GM23338 (cell line): Measurements from ENCODE around the gene DGLUCY. TPM values are rescaled to one million over a fixed set of nuclear protein-coding genes. Genes with fewer than 3 reads are reported as not detected.

Experiments
- ATAC-seq: fragments of 200-7000 bp; cut with Tn5 transposase; 3 replicates; pipeline ENCODE4 v1.9.1; 2020
- DNase-seq: peaks from one replicate; pipeline ENCODE4 v3.0.0-alpha.2; 2015; ENCODE audit warnings: low spot score
- H2AFZ ChIP-seq: fragments of 200-600 bp; sonication (generic); 2 replicates; pipeline ENCODE4 v1.8.0; 2016; ENCODE audit warnings: antibody characterized with exemption, mild to moderate bottlenecking, moderate library complexity
- H3F3A ChIP-seq: fragments of 200-600 bp; sonication (generic); replicated peaks from 2 replicates; pipeline ENCODE4 v1.8.0; 2017; ENCODE audit warnings: antibody characterized with exemption, mixed run types, low read depth
- H3K27ac ChIP-seq: fragments of 200-600 bp; sonication (generic); 2 replicates; pipeline ENCODE4 v1.6.1; 2016; ENCODE audit warnings: low read depth
- H3K27me3 ChIP-seq: fragments of 200-600 bp; sonication (generic); 2 replicates; pipeline ENCODE4 v1.8.0; 2016; ENCODE audit warnings: mild to moderate bottlenecking, mixed run types, moderate library complexity; ENCODE audit not compliant: insufficient read depth
- H3K36me3 ChIP-seq: fragments of 200-600 bp; sonication (generic); 2 replicates; pipeline ENCODE4 v1.8.0; 2016; ENCODE audit warnings: mild to moderate bottlenecking; ENCODE audit not compliant: insufficient read depth
- H3K4me1 ChIP-seq: fragments of 200-600 bp; sonication (generic); 2 replicates; pipeline ENCODE4 v1.8.0; 2016; ENCODE audit warnings: mild to moderate bottlenecking, moderate library complexity; ENCODE audit not compliant: insufficient read depth
- H3K4me2 ChIP-seq: fragments of 200-600 bp; sonication (generic); 2 replicates; pipeline ENCODE4 v1.7.1; 2017; ENCODE audit warnings: mixed run types
- H3K4me3 ChIP-seq: fragments of 200-600 bp; sonication (generic); 2 replicates; pipeline ENCODE4 v1.6.1; 2016; ENCODE audit warnings: mixed run types
- H3K79me2 ChIP-seq: fragments of 200-600 bp; sonication (generic); replicated peaks from 2 replicates; pipeline ENCODE4 v1.8.0; 2017; ENCODE audit warnings: mild to moderate bottlenecking; ENCODE audit not compliant: insufficient read depth
- H3K9me2 ChIP-seq: fragments of 200-600 bp; sonication (generic); 2 replicates; pipeline ENCODE4 v1.8.0; 2017; ENCODE audit not compliant: insufficient read depth
- H4K20me1 ChIP-seq: fragments of 200-600 bp; sonication (generic); replicated peaks from 2 replicates; pipeline ENCODE4 v1.8.0; 2017; ENCODE audit warnings: mild to moderate bottlenecking; ENCODE audit not compliant: insufficient read depth
- H3K27ac Mint-ChIP-seq: 2 replicates; pipeline ENCODE4 v1.8.0; 2020; ENCODE audit warnings: inconsistent platforms, mild to moderate bottlenecking, moderate library complexity, mixed read lengths
- H3K27me3 Mint-ChIP-seq: 3 replicates; pipeline ENCODE4 v1.8.0; 2022; ENCODE audit warnings: low read depth, mild to moderate bottlenecking, moderate library complexity, mixed read lengths, inconsistent platforms; ENCODE audit not compliant: insufficient read depth, poor library complexity
- H3K36me3 Mint-ChIP-seq: 3 replicates; pipeline ENCODE4 v1.8.0; 2021; ENCODE audit warnings: low read depth, mild to moderate bottlenecking, inconsistent platforms, moderate library complexity, mixed read lengths
- H3K4me1 Mint-ChIP-seq: 3 replicates; pipeline ENCODE4 v1.8.0; 2020; ENCODE audit warnings: mild to moderate bottlenecking, inconsistent platforms, mixed read lengths
- H3K4me3 Mint-ChIP-seq: 3 replicates; pipeline ENCODE4 v1.8.0; 2021; ENCODE audit warnings: moderate library complexity, mild to moderate bottlenecking, inconsistent platforms, mixed read lengths
- H3K9me3 Mint-ChIP-seq: 3 replicates; pipeline ENCODE4 v1.8.0; 2020; ENCODE audit warnings: moderate library complexity, mild to moderate bottlenecking, inconsistent platforms, mixed read lengths
- CREB1 ChIP-seq: fragments of 250-450 bp; sonication (Bioruptor Pico); IDR thresholded peaks from 2 replicates; pipeline ENCODE4 v1.5.0; 2020; ENCODE audit warnings: low read depth, mild to moderate bottlenecking, moderate library complexity
- CTCF ChIP-seq, 2 experiments: fragments of 200-600 bp in 1 of 2; sonication (generic) in 1 of 2; conservative IDR thresholded peaks; 2 replicates each; pipeline versions ENCODE4 v1.5.1 to v1.6.1; 2016 to 2017; ENCODE audit warnings: antibody characterized with exemption in 2 of 2, low read depth in 2 of 2, mild to moderate bottlenecking in 2 of 2, moderate library complexity in 1 of 2
- EZH2 ChIP-seq: fragments of 200-600 bp; sonication (generic); IDR thresholded peaks from one replicate; pipeline ENCODE4 v1.8.0; 2017; ENCODE audit warnings: antibody characterized with exemption, mild to moderate bottlenecking, low read depth; ENCODE audit not compliant: unreplicated experiment
- EZH2phosphoT487 ChIP-seq: fragments of 200-600 bp; sonication (generic); IDR thresholded peaks from one replicate; pipeline ENCODE4 v1.8.1; 2018; ENCODE audit warnings: antibody characterized with exemption; ENCODE audit not compliant: unreplicated experiment
- JUNB ChIP-seq: IDR thresholded peaks from one replicate; pipeline ENCODE4 v1.6.1; 2016; ENCODE audit warnings: antibody characterized with exemption; ENCODE audit not compliant: unreplicated experiment
- NANOG ChIP-seq: IDR thresholded peaks from 2 replicates; pipeline ENCODE4 v1.6.1; 2016; ENCODE audit warnings: antibody characterized with exemption, borderline replicate concordance
- POLR2AphosphoS5 ChIP-seq: IDR thresholded peaks from 2 replicates; pipeline ENCODE4 v1.6.1; 2016; ENCODE audit warnings: antibody characterized with exemption, low read depth
- STAT1 ChIP-seq: IDR thresholded peaks from one replicate; pipeline ENCODE4 v1.6.1; 2016; ENCODE audit warnings: antibody characterized with exemption; ENCODE audit not compliant: unreplicated experiment
- ZNF114 ChIP-seq: fragments of 250-450 bp; sonication (Bioruptor Pico); IDR thresholded peaks from 2 replicates; pipeline ENCODE4 v1.5.0; 2020; ENCODE audit warnings: mild to moderate bottlenecking, moderate library complexity
- ZNF331 ChIP-seq: fragments of 250-450 bp; sonication (Bioruptor Pico); IDR thresholded peaks from 2 replicates; pipeline ENCODE4 v1.5.0; 2020; ENCODE audit warnings: low read depth, mild to moderate bottlenecking, moderate library complexity
- polyA plus RNA-seq: library from polyadenylated mRNA; unstranded; fragments of >200 nt; fragmentation: Nextera tagmentation; extraction: Ambion mirVana; gene quantifications from 2 replicates; pipeline ENCODE4 v1.2.1, GENCODE V29; 2016
- total RNA-seq: library from RNA; depleted of rRNA; stranded (reverse); fragments of >200 nt; shearing (Covaris generic); gene quantifications from 2 replicates; pipeline ENCODE4 v1.2.3, GENCODE V29; 2014
- TF ChIP-seq, protein P1 (sequence below): IDR thresholded peaks from 2 replicates; pipeline ENCODE4 v1.6.1; 2016; ENCODE audit warnings: antibody characterized with exemption
- TF ChIP-seq, protein P2 (sequence below): IDR thresholded peaks from one replicate; pipeline ENCODE4 v1.6.1; 2018; ENCODE audit warnings: antibody characterized with exemption; ENCODE audit not compliant: unreplicated experiment
- TF ChIP-seq, protein P3 (sequence below): fragments of 250-450 bp; sonication (Bioruptor Pico); IDR thresholded peaks from 2 replicates; pipeline ENCODE4 v1.5.0; 2020; ENCODE audit warnings: mild to moderate bottlenecking, moderate library complexity

Gene DGLUCY
- total and polyA plus RNA-seq, 2 experiments from 2014 or later: 14.6 to 31.6 TPM

DNA sequence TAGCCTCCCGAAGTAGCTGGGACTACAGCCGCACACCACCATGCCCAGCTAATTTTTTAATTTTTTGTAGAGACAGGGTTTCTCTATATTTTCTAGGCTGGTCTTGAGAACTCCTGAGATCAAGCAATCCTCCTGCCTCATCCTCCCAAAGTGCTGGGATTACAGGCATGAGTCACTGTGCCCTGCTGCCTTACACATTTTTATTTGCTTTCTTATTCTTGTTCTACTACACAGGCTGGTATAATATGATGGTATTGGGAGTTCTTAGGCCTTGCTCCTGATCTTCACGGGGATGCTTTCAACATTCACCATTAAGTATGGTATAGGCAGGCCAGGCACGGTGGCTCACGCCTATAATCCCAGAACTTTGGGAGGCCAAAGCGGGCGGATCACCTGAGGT, 21.2 kb downstream of the DGLUCY start:
- H4K20me1 ChIP-seq: 0 out of 2 replicates have a peak, but pooled peaks cover 2% of the 10 kb centered on the region
- ATAC-seq: no peak
- H3K4me1 ChIP-seq: no peaks in the 10 kb centered on the region; the same call in 1 of the 2 replicates
- H3K36me3 Mint-ChIP-seq: peaks cover 6% of the 10 kb centered on the region; the same call in 2 of the 3 replicates
- H3K4me2 ChIP-seq: no peak overlapping the region
- peak overlapping the region; percentile 8; the same call in 1 of the 2 replicates for H3K27ac Mint-ChIP-seq
- no peaks in the 10 kb centered on the region for H3K9me2 ChIP-seq
- no peaks in the 10 kb centered on the region for H3F3A ChIP-seq
- H3K27ac ChIP-seq: no peak overlapping the region
- TF ChIP-seq, protein P1, sequence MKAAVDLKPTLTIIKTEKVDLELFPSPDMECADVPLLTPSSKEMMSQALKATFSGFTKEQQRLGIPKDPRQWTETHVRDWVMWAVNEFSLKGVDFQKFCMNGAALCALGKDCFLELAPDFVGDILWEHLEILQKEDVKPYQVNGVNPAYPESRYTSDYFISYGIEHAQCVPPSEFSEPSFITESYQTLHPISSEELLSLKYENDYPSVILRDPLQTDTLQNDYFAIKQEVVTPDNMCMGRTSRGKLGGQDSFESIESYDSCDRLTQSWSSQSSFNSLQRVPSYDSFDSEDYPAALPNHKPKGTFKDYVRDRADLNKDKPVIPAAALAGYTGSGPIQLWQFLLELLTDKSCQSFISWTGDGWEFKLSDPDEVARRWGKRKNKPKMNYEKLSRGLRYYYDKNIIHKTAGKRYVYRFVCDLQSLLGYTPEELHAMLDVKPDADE: no peak
- TF ChIP-seq, protein P2, sequence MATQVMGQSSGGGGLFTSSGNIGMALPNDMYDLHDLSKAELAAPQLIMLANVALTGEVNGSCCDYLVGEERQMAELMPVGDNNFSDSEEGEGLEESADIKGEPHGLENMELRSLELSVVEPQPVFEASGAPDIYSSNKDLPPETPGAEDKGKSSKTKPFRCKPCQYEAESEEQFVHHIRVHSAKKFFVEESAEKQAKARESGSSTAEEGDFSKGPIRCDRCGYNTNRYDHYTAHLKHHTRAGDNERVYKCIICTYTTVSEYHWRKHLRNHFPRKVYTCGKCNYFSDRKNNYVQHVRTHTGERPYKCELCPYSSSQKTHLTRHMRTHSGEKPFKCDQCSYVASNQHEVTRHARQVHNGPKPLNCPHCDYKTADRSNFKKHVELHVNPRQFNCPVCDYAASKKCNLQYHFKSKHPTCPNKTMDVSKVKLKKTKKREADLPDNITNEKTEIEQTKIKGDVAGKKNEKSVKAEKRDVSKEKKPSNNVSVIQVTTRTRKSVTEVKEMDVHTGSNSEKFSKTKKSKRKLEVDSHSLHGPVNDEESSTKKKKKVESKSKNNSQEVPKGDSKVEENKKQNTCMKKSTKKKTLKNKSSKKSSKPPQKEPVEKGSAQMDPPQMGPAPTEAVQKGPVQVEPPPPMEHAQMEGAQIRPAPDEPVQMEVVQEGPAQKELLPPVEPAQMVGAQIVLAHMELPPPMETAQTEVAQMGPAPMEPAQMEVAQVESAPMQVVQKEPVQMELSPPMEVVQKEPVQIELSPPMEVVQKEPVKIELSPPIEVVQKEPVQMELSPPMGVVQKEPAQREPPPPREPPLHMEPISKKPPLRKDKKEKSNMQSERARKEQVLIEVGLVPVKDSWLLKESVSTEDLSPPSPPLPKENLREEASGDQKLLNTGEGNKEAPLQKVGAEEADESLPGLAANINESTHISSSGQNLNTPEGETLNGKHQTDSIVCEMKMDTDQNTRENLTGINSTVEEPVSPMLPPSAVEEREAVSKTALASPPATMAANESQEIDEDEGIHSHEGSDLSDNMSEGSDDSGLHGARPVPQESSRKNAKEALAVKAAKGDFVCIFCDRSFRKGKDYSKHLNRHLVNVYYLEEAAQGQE: no peak
- no peak for TF ChIP-seq POLR2AphosphoS5
- TF ChIP-seq STAT1: no peak
- no peak for TF ChIP-seq NANOG
- no peak for TF ChIP-seq ZNF114 (CRISPR knock-in tag)
- TF ChIP-seq JUNB: no peak
- TF ChIP-seq, protein P3, sequence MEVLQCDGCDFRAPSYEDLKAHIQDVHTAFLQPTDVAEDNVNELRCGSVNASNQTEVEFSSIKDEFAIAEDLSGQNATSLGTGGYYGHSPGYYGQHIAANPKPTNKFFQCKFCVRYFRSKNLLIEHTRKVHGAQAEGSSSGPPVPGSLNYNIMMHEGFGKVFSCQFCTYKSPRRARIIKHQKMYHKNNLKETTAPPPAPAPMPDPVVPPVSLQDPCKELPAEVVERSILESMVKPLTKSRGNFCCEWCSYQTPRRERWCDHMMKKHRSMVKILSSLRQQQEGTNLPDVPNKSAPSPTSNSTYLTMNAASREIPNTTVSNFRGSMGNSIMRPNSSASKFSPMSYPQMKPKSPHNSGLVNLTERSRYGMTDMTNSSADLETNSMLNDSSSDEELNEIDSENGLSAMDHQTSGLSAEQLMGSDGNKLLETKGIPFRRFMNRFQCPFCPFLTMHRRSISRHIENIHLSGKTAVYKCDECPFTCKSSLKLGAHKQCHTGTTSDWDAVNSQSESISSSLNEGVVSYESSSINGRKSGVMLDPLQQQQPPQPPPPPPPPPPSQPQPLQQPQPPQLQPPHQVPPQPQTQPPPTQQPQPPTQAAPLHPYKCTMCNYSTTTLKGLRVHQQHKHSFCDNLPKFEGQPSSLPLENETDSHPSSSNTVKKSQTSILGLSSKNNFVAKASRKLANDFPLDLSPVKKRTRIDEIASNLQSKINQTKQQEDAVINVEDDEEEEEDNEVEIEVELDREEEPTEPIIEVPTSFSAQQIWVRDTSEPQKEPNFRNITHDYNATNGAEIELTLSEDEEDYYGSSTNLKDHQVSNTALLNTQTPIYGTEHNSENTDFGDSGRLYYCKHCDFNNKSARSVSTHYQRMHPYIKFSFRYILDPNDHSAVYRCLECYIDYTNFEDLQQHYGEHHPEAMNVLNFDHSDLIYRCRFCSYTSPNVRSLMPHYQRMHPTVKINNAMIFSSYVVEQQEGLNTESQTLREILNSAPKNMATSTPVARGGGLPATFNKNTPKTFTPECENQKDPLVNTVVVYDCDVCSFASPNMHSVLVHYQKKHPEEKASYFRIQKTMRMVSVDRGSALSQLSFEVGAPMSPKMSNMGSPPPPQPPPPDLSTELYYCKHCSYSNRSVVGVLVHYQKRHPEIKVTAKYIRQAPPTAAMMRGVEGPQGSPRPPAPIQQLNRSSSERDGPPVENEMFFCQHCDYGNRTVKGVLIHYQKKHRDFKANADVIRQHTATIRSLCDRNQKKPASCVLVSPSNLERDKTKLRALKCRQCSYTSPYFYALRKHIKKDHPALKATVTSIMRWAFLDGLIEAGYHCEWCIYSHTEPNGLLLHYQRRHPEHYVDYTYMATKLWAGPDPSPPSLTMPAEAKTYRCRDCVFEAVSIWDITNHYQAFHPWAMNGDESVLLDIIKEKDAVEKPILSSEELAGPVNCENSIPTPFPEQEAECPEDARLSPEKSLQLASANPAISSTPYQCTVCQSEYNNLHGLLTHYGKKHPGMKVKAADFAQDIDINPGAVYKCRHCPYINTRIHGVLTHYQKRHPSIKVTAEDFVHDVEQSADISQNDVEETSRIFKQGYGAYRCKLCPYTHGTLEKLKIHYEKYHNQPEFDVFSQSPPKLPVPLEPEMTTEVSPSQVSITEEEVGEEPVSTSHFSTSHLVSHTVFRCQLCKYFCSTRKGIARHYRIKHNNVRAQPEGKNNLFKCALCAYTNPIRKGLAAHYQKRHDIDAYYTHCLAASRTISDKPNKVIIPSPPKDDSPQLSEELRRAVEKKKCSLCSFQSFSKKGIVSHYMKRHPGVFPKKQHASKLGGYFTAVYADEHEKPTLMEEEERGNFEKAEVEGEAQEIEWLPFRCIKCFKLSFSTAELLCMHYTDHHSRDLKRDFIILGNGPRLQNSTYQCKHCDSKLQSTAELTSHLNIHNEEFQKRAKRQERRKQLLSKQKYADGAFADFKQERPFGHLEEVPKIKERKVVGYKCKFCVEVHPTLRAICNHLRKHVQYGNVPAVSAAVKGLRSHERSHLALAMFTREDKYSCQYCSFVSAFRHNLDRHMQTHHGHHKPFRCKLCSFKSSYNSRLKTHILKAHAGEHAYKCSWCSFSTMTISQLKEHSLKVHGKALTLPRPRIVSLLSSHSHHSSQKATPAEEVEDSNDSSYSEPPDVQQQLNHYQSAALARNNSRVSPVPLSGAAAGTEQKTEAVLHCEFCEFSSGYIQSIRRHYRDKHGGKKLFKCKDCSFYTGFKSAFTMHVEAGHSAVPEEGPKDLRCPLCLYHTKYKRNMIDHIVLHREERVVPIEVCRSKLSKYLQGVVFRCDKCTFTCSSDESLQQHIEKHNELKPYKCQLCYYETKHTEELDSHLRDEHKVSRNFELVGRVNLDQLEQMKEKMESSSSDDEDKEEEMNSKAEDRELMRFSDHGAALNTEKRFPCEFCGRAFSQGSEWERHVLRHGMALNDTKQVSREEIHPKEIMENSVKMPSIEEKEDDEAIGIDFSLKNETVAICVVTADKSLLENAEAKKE (CRISPR knock-in tag): no peak
- no peak for TF ChIP-seq ZNF331 (CRISPR knock-in tag)
- TF ChIP-seq CTCF (conservative IDR thresholded peaks at IDR 0.05; ENCODE audit: low read depth in 2 of 2): no peak
- TF ChIP-seq CREB1: no peak
- no peak for TF ChIP-seq EZH2phosphoT487
- TF ChIP-seq EZH2: no peak
- no peak overlapping the region for H2AFZ ChIP-seq
- H3K27me3 Mint-ChIP-seq: peaks cover 6% of the 10 kb centered on the region
- no peaks in the 10 kb centered on the region for H3K9me3 Mint-ChIP-seq
- no peaks in the 10 kb centered on the region for H3K79me2 ChIP-seq
- DNase-seq: no peak
- no peaks in the 10 kb centered on the region for H3K27me3 ChIP-seq
- no peak overlapping the region for H3K4me3 Mint-ChIP-seq
- H3K36me3 ChIP-seq: no peaks in the 10 kb centered on the region
- H3K4me3 ChIP-seq: no peak overlapping the region
- H3K4me1 Mint-ChIP-seq: peaks cover 9% of the 10 kb centered on the region
